Measurements from ENCODE around the gene CHRNG.

CHRNG gene

GRCh38 chr2:232586943-232587505 is 47.5 kb downstream of the CHRNG start:
- H3K4me2 ChIP-seq: no peak overlapping the region
- no peaks in the 10 kb centered on the region for H3K36me3 ChIP-seq (ENCODE audit: insufficient read depth)
- H4K20me1 ChIP-seq (ENCODE audit: insufficient read depth): no peaks in the 10 kb centered on the region
- H3K4me1 ChIP-seq (ENCODE audit: low read depth, poor library complexity, severe bottlenecking): no peaks in the 10 kb centered on the region
- H3K79me2 ChIP-seq (ENCODE audit: insufficient read depth, low read depth): no peaks in the 10 kb centered on the region
- no peak overlapping the region for H3K9ac ChIP-seq
- no peaks in the 10 kb centered on the region for H3K27me3 ChIP-seq (ENCODE audit: insufficient read depth, low read depth)
- no peak overlapping the region for H2AFZ ChIP-seq (ENCODE audit: low read depth)
- no peak overlapping the region for H3K4me3 ChIP-seq (IDR thresholded peaks at IDR 0.05; ENCODE audit: insufficient read depth, low read depth, low read length)
- H3K27ac ChIP-seq: no peak overlapping the region
- TF ChIP-seq CTCF (conservative IDR thresholded peaks at IDR 0.05; ENCODE audit: low read depth, low read length): no peak

GRCh38 chr2:232587512-232587911 is 48.0 kb downstream of the CHRNG start:
- Histone ChIP-seq H4K20me1 (ENCODE audit: insufficient read depth) (no peaks in the 10 kb centered on the region), H3K4me1 (ENCODE audit: low read depth, poor library complexity, severe bottlenecking) (no peaks in the 10 kb centered on the region), H3K79me2 (ENCODE audit: insufficient read depth, low read depth) (no peaks in the 10 kb centered on the region), H3K27me3 (ENCODE audit: insufficient read depth, low read depth) (no peaks in the 10 kb centered on the region), H2AFZ (ENCODE audit: low read depth) (no peak overlapping the region), H3K9ac (no peak overlapping the region), H3K36me3 (ENCODE audit: insufficient read depth) (no peaks in the 10 kb centered on the region), H3K4me3 (IDR thresholded peaks at IDR 0.05; ENCODE audit: insufficient read depth, low read depth, low read length) (no peak overlapping the region), H3K4me2 (no peak overlapping the region), H3K27ac (no peak overlapping the region)
- no peak for TF ChIP-seq CTCF (conservative IDR thresholded peaks at IDR 0.05; ENCODE audit: low read depth, low read length)

GRCh38 chr2:232588031-232588430 is 48.5 kb downstream of the CHRNG start:
- H4K20me1 ChIP-seq (ENCODE audit: insufficient read depth): no peaks in the 10 kb centered on the region
- H3K27me3 ChIP-seq (ENCODE audit: insufficient read depth, low read depth): no peaks in the 10 kb centered on the region
- no peak overlapping the region for H3K4me2 ChIP-seq
- no peaks in the 10 kb centered on the region for H3K79me2 ChIP-seq (ENCODE audit: insufficient read depth, low read depth)
- H2AFZ ChIP-seq (ENCODE audit: low read depth): no peak overlapping the region
- TF ChIP-seq CTCF (conservative IDR thresholded peaks at IDR 0.05; ENCODE audit: low read depth, low read length): no peak
- no peak overlapping the region for H3K9ac ChIP-seq
- no peak overlapping the region for H3K4me3 ChIP-seq (IDR thresholded peaks at IDR 0.05; ENCODE audit: insufficient read depth, low read depth, low read length)
- no peak overlapping the region for H3K27ac ChIP-seq
- no peaks in the 10 kb centered on the region for H3K36me3 ChIP-seq (ENCODE audit: insufficient read depth)
- no peaks in the 10 kb centered on the region for H3K4me1 ChIP-seq (ENCODE audit: low read depth, poor library complexity, severe bottlenecking)

GRCh38 chr2:232588680-232589585 is 49.4 kb downstream of the CHRNG start:
- Histone ChIP-seq H3K27me3 (ENCODE audit: insufficient read depth, low read depth) (no peaks in the 10 kb centered on the region), H3K9ac (no peak overlapping the region), H3K4me2 (no peak overlapping the region), H3K79me2 (ENCODE audit: insufficient read depth, low read depth) (no peaks in the 10 kb centered on the region), H3K4me3 (IDR thresholded peaks at IDR 0.05; ENCODE audit: insufficient read depth, low read depth, low read length) (no peak overlapping the region), H3K4me1 (ENCODE audit: low read depth, poor library complexity, severe bottlenecking) (no peaks in the 10 kb centered on the region), H3K36me3 (ENCODE audit: insufficient read depth) (no peaks in the 10 kb centered on the region), H2AFZ (ENCODE audit: low read depth) (no peak overlapping the region), H4K20me1 (ENCODE audit: insufficient read depth) (no peaks in the 10 kb centered on the region), H3K27ac (no peak overlapping the region)
- TF ChIP-seq CTCF (conservative IDR thresholded peaks at IDR 0.05; ENCODE audit: low read depth, low read length): no peak

Measured in KMS-11 (cell line).